Activated T-helper 2 cell treated with anti-CD3 and anti-CD28 coated beads, Interferon-gamma antibody, Interleukin-2, Interleukin-4, amounts not matched to agents 10 μg/mL and 5 μg/mL and 100 μg/mL, durations not matched to agents 14 hours and 24 hours and 36 hours (primary cell): Measurements from ENCODE around the gene LRBA. TPM values are rescaled to one million over a fixed set of nuclear protein-coding genes. Genes with fewer than 3 reads are reported as not detected.
"Not testable (repeated sequence)": the region's sequence is repeated elsewhere in the genome, so short reads cannot be mapped to it uniquely, and the experiment has no call there.

Experiments used
- DNase-seq: peaks from one replicate; pipeline ENCODE4 v3.0.0; 2021; ENCODE audit warnings: low spot score
- H3K27ac Mint-ChIP-seq: one replicate; pipeline ENCODE4 v1.8.0; 2021; ENCODE audit warnings: mixed read lengths
- H3K27me3 Mint-ChIP-seq: one replicate; pipeline ENCODE4 v1.8.0; 2021; ENCODE audit warnings: low read depth, mixed read lengths
- H3K36me3 Mint-ChIP-seq: one replicate; pipeline ENCODE4 v1.8.0; 2021; ENCODE audit warnings: low read depth, mixed read lengths
- H3K4me1 Mint-ChIP-seq: one replicate; pipeline ENCODE4 v1.8.0; 2021; ENCODE audit warnings: low read depth, mixed read lengths
- H3K4me3 Mint-ChIP-seq: one replicate; pipeline ENCODE4 v1.8.0; 2021; ENCODE audit warnings: low read depth, mild to moderate bottlenecking, moderate library complexity, mixed read lengths
- H3K9me3 Mint-ChIP-seq: one replicate; pipeline ENCODE4 v1.8.0; 2021; ENCODE audit warnings: mixed read lengths
- intact Hi-C: fragments of 100-400 bp; cut with micrococcal nuclease; formaldehyde crosslinking; loops from one replicate; pipeline ENCODE4 v1.15.1; 2023
- total RNA-seq: library from RNA; stranded (reverse); gene quantifications from 2 replicates; pipeline ENCODE4 v1.2.3, GENCODE V29; 2022

The LRBA gene
- total RNA-seq, 1 donor from 2014 or later, result 46.4 TPM

- no peak overlapping the region for H3K4me3 Mint-ChIP-seq
- intact Hi-C loops, result no loop called here
- H3K4me1 Mint-ChIP-seq, result peaks cover 3% of the 10 kb centered on the region
- peaks cover 3% of the 10 kb centered on the region for H3K36me3 Mint-ChIP-seq
- no peaks in the 10 kb centered on the region for H3K27me3 Mint-ChIP-seq
- no peaks in the 10 kb centered on the region for H3K9me3 Mint-ChIP-seq
- no peak overlapping the region for H3K27ac Mint-ChIP-seq
- DNase-seq, result no peak
These were observed 264.3 kb downstream of the LRBA start for GRCh38 chr4:150750824-150751223.

- Mint-ChIP-seq H3K27ac (no peak overlapping the region), H3K9me3 (peaks cover under 1% of the 10 kb centered on the region), H3K4me3 (no peak overlapping the region), H3K36me3 (peaks cover 3% of the 10 kb centered on the region), H3K4me1 (peaks cover 4% of the 10 kb centered on the region), H3K27me3 (no peaks in the 10 kb centered on the region)
- DNase-seq, result no peak
- intact Hi-C loops, result no loop called here
These were observed 268.9 kb downstream of the LRBA start for GRCh38 chr4:150746156-150746555.

GRCh38 chr4:150744570-150744969 lies 270.5 kb downstream of the LRBA start:
- Mint-ChIP-seq H3K36me3 (peaks cover 12% of the 10 kb centered on the region), H3K27me3 (no peaks in the 10 kb centered on the region), H3K4me3 (no peak overlapping the region), H3K4me1 (peaks cover 4% of the 10 kb centered on the region), H3K27ac (no peak overlapping the region), H3K9me3 (peaks cover 15% of the 10 kb centered on the region)
- DNase-seq, result no peak
- intact Hi-C loops, result no loop called here

- peaks cover 12% of the 10 kb centered on the region for H3K36me3 Mint-ChIP-seq
- H3K4me1 Mint-ChIP-seq, result peaks cover 4% of the 10 kb centered on the region
- intact Hi-C loops, result no loop called here
- H3K9me3 Mint-ChIP-seq, result peaks cover 16% of the 10 kb centered on the region
- DNase-seq, result no peak
- no peak overlapping the region for H3K27ac Mint-ChIP-seq
- no peak overlapping the region for H3K4me3 Mint-ChIP-seq
- no peaks in the 10 kb centered on the region for H3K27me3 Mint-ChIP-seq
These were observed 271.3 kb downstream of the LRBA start for GRCh38 chr4:150743564-150744342.

GRCh38 chr4:150742930-150743329 lies 272.2 kb downstream of the LRBA start:
- H3K36me3 Mint-ChIP-seq, result peaks cover 12% of the 10 kb centered on the region
- DNase-seq, H3K4me3 Mint-ChIP-seq, intact Hi-C loops, H3K4me1 Mint-ChIP-seq, H3K27me3 Mint-ChIP-seq, H3K27ac Mint-ChIP-seq: not testable (repeated sequence)
- H3K9me3 Mint-ChIP-seq, result peaks cover 16% of the 10 kb centered on the region

GRCh38 chr4:150739591-150739990 lies 275.5 kb downstream of the LRBA start:
- Mint-ChIP-seq H3K27me3 (no peaks in the 10 kb centered on the region), H3K4me1 (peaks cover 4% of the 10 kb centered on the region), H3K9me3 (peaks cover 16% of the 10 kb centered on the region), H3K36me3 (peaks cover 15% of the 10 kb centered on the region), H3K27ac (no peak overlapping the region), H3K4me3 (no peak overlapping the region)
- no peak for DNase-seq
- intact Hi-C loops, result no loop called here

GRCh38 chr4:150725957-150726523 lies 289.0 kb downstream of the LRBA start:
- Mint-ChIP-seq H3K4me1 (no peaks in the 10 kb centered on the region), H3K9me3 (peaks cover 36% of the 10 kb centered on the region), H3K36me3 (peaks cover 73% of the 10 kb centered on the region)

GRCh38 chr4:150723727-150724411 lies 291.2 kb downstream of the LRBA start:
- DNase-seq, result no peak
- Mint-ChIP-seq H3K27ac (no peak overlapping the region), H3K9me3 (peaks cover 31% of the 10 kb centered on the region), H3K27me3 (no peaks in the 10 kb centered on the region), H3K4me3 (no peak overlapping the region), H3K4me1 (peaks cover 4% of the 10 kb centered on the region), H3K36me3 (peaks cover 64% of the 10 kb centered on the region)
- intact Hi-C loops, result no loop called here

More at GRCh38 chr4:150725957-150726523, 289.0 kb downstream of the LRBA start:
- H3K27me3 Mint-ChIP-seq, result no peaks in the 10 kb centered on the region
- intact Hi-C loops, result no loop called here
- no peak overlapping the region for H3K27ac Mint-ChIP-seq
- H3K4me3 Mint-ChIP-seq, result no peak overlapping the region
- DNase-seq, result no peak

- Mint-ChIP-seq H3K27me3 (no peaks in the 10 kb centered on the region), H3K4me1 (peaks cover 4% of the 10 kb centered on the region), H3K9me3 (peaks cover 26% of the 10 kb centered on the region), H3K4me3 (no peak overlapping the region), H3K36me3 (peaks cover 57% of the 10 kb centered on the region), H3K27ac (no peak overlapping the region)
- no peak for DNase-seq
- intact Hi-C loops, result no loop called here
These were observed 292.1 kb downstream of the LRBA start for GRCh38 chr4:150722908-150723362.

- intact Hi-C loops, result no loop called here
- Mint-ChIP-seq H3K36me3 (peaks cover 39% of the 10 kb centered on the region), H3K27ac (no peak overlapping the region), H3K4me1 (peaks cover 4% of the 10 kb centered on the region), H3K9me3 (peaks cover 13% of the 10 kb centered on the region), H3K4me3 (no peak overlapping the region), H3K27me3 (no peaks in the 10 kb centered on the region)
- no peak for DNase-seq
These were observed 294.0 kb downstream of the LRBA start for GRCh38 chr4:150720973-150721518.

- intact Hi-C loops, result no loop called here
- Mint-ChIP-seq H3K4me1 (peaks cover 4% of the 10 kb centered on the region), H3K9me3 (no peaks in the 10 kb centered on the region), H3K4me3 (no peak overlapping the region), H3K36me3 (peaks cover 14% of the 10 kb centered on the region), H3K27me3 (no peaks in the 10 kb centered on the region), H3K27ac (no peak overlapping the region)
- no peak for DNase-seq
These were observed 297.1 kb downstream of the LRBA start for GRCh38 chr4:150717952-150718351.

GRCh38 chr4:150714462-150715438 lies 300.3 kb downstream of the LRBA start:
- Mint-ChIP-seq H3K36me3 (no peaks in the 10 kb centered on the region), H3K27me3 (no peaks in the 10 kb centered on the region), H3K9me3 (no peaks in the 10 kb centered on the region), H3K4me3 (no peak overlapping the region), H3K4me1 (peaks cover 3% of the 10 kb centered on the region), H3K27ac (no peak overlapping the region)
- DNase-seq, result no peak
- intact Hi-C loops, result no loop called here
